Panc1 (cell line): Measurements from ENCODE around the gene TKT.

Experiments
- POLR2AphosphoS5 ChIP-seq: IDR thresholded peaks from 2 replicates; pipeline ENCODE4 v1.6.1; 2012; ENCODE audit warnings: mild to moderate bottlenecking, low read depth, low read length, moderate library complexity
- SIN3A ChIP-seq: IDR thresholded peaks from 2 replicates; pipeline ENCODE4 v1.6.1; 2012; ENCODE audit warnings: low read depth, mild to moderate bottlenecking, low read length, moderate library complexity, borderline replicate concordance; ENCODE audit not compliant: insufficient read depth
- TCF7L2 ChIP-seq: IDR thresholded peaks from 2 replicates; pipeline ENCODE4 v1.6.1; 2011; ENCODE audit warnings: mild to moderate bottlenecking, low read depth, low read length, inconsistent platforms
- TF ChIP-seq, protein P1 (sequence below): fragments of 450-650 bp; IDR thresholded peaks from 2 replicates; pipeline ENCODE4 v1.5.1; 2017; ENCODE audit warnings: mild to moderate bottlenecking
- TF ChIP-seq, protein P2 (sequence below), 2 experiments: IDR thresholded peaks; 2 replicates each; pipeline ENCODE4 v1.6.1; 2011 to 2012; ENCODE audit warnings: low read depth in 2 of 2, control low read depth in 1 of 2, low read length in 1 of 2, mild to moderate bottlenecking in 1 of 2, moderate library complexity in 1 of 2; ENCODE audit not compliant: insufficient read depth in 1 of 2

DNA sequence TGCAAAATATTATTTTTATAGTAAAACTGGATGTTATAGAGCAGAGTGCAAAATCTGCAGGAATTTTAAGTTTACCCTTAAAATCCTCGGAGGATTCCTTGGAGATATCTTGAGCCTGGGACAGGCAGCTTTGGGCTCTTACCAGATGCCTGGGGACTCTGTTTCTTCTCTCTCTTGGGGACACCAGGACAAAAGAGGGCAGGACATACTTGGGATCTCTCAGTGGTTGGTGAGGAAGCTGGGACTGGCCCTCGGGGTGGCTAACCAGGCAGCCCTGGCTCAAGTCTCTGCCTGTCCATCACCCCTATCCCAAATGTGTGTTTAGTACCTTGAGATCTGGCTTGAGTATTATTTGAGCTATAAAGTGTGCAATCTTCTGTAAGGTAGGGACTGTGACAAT lies 38.6 kb downstream of the TKT start:
- TF ChIP-seq SIN3A = no peak
- TF ChIP-seq, protein P1, sequence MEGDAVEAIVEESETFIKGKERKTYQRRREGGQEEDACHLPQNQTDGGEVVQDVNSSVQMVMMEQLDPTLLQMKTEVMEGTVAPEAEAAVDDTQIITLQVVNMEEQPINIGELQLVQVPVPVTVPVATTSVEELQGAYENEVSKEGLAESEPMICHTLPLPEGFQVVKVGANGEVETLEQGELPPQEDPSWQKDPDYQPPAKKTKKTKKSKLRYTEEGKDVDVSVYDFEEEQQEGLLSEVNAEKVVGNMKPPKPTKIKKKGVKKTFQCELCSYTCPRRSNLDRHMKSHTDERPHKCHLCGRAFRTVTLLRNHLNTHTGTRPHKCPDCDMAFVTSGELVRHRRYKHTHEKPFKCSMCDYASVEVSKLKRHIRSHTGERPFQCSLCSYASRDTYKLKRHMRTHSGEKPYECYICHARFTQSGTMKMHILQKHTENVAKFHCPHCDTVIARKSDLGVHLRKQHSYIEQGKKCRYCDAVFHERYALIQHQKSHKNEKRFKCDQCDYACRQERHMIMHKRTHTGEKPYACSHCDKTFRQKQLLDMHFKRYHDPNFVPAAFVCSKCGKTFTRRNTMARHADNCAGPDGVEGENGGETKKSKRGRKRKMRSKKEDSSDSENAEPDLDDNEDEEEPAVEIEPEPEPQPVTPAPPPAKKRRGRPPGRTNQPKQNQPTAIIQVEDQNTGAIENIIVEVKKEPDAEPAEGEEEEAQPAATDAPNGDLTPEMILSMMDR = no peak
- TF ChIP-seq POLR2AphosphoS5 = no peak
- TF ChIP-seq, protein P2, sequence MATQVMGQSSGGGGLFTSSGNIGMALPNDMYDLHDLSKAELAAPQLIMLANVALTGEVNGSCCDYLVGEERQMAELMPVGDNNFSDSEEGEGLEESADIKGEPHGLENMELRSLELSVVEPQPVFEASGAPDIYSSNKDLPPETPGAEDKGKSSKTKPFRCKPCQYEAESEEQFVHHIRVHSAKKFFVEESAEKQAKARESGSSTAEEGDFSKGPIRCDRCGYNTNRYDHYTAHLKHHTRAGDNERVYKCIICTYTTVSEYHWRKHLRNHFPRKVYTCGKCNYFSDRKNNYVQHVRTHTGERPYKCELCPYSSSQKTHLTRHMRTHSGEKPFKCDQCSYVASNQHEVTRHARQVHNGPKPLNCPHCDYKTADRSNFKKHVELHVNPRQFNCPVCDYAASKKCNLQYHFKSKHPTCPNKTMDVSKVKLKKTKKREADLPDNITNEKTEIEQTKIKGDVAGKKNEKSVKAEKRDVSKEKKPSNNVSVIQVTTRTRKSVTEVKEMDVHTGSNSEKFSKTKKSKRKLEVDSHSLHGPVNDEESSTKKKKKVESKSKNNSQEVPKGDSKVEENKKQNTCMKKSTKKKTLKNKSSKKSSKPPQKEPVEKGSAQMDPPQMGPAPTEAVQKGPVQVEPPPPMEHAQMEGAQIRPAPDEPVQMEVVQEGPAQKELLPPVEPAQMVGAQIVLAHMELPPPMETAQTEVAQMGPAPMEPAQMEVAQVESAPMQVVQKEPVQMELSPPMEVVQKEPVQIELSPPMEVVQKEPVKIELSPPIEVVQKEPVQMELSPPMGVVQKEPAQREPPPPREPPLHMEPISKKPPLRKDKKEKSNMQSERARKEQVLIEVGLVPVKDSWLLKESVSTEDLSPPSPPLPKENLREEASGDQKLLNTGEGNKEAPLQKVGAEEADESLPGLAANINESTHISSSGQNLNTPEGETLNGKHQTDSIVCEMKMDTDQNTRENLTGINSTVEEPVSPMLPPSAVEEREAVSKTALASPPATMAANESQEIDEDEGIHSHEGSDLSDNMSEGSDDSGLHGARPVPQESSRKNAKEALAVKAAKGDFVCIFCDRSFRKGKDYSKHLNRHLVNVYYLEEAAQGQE (IDR thresholded peaks at IDR 0.05; ENCODE audit: insufficient read depth in 1 of 2, low read depth in 2 of 2, low read length in 1 of 2) = no peak
- no peak for TF ChIP-seq TCF7L2
